Ascending aorta (tissue), 2 donors: Measurements from ENCODE around the gene ERAS. TPM values are rescaled to one million over a fixed set of nuclear protein-coding genes. Genes with fewer than 3 reads are reported as not detected.
"Not testable (repeated sequence)": the region's sequence is repeated elsewhere in the genome, so short reads cannot be mapped to it uniquely, and the experiment has no call there.

ENCODE experiments used
- DNase-seq, 2 donors: peaks; one replicate each; pipeline ENCODE4 v3.0.0-alpha.2; 2019; ENCODE audit warnings: low spot score in 2 of 2
- H3K27ac ChIP-seq, 2 donors: fragments of 200-600 bp; sonication (generic); one replicate each; pipeline ENCODE4 v1.5.1; 2016 to 2017; ENCODE audit warnings: mild to moderate bottlenecking in 1 of 2
- H3K27me3 ChIP-seq: fragments of 200-600 bp; sonication (generic); one replicate; pipeline ENCODE4 v1.5.1; 2017
- H3K36me3 ChIP-seq, 2 donors: fragments of 200-600 bp; sonication (generic); one replicate each; pipeline ENCODE4 v1.5.1; 2016
- H3K4me1 ChIP-seq, 2 donors: fragments of 200-600 bp; sonication (generic); one replicate each; pipeline ENCODE4 v1.5.1; 2016 to 2017; ENCODE audit warnings: mild to moderate bottlenecking in 1 of 2
- H3K4me3 ChIP-seq, 2 donors: fragments of 200-600 bp; sonication (generic); one replicate each; pipeline ENCODE4 v1.5.1; 2016 to 2017; ENCODE audit warnings: mild to moderate bottlenecking in 1 of 2
- H3K9me3 ChIP-seq, 2 donors: fragments of 200-600 bp; sonication (generic); one replicate each; pipeline ENCODE4 v1.5.1; 2016
- CTCF ChIP-seq, 3 experiments: fragments of 200-600 bp in 2 of 3; fragments of 450-650 bp in 1 of 3; sonication (generic) in 2 of 3; IDR thresholded peaks; one replicate each; pipeline ENCODE4 v1.5.1; 2016 to 2019; ENCODE audit warnings: antibody characterized with exemption in 3 of 3, mild to moderate bottlenecking in 1 of 3, moderate library complexity in 1 of 3
- intact Hi-C: fragments of 100-400 bp; cut with DNase I; formaldehyde crosslinking; loops from one replicate; pipeline ENCODE4 v1.15.1; 2023
- total RNA-seq: library from RNA; depleted of rRNA; stranded (reverse); fragments of >200 nt; gene quantifications from one replicate; pipeline ENCODE4 v1.1.0, GENCODE V29; 2016

Gene ERAS
- total RNA-seq, 1 donor from 2014 or later: not detected

- no peak for DNase-seq
- no peak overlapping the region for H3K4me3 ChIP-seq
- H3K4me1 ChIP-seq: no peaks in the 10 kb centered on the region
- intact Hi-C loops: no loop called here
- no peaks in the 10 kb centered on the region for H3K27me3 ChIP-seq
- TF ChIP-seq CTCF (IDR thresholded peaks at IDR 0.05): no peak
- no peaks in the 10 kb centered on the region for H3K9me3 ChIP-seq
- no peak overlapping the region for H3K27ac ChIP-seq
- H3K36me3 ChIP-seq: no peaks in the 10 kb centered on the region
These were observed 28.6 kb downstream of the ERAS start for GRCh38 chrX:48854898-48855297.

- intact Hi-C loops: no loop called here
- H3K27me3 ChIP-seq: no peaks in the 10 kb centered on the region
- no peaks in the 10 kb centered on the region for H3K36me3 ChIP-seq
- no peak for TF ChIP-seq CTCF (IDR thresholded peaks at IDR 0.05)
- no peak for DNase-seq
- H3K9me3 ChIP-seq: no peaks in the 10 kb centered on the region
- H3K4me3 ChIP-seq: no peak overlapping the region
- H3K27ac ChIP-seq: no peak overlapping the region
- no peaks in the 10 kb centered on the region for H3K4me1 ChIP-seq
These were observed 37.9 kb downstream of the ERAS start for GRCh38 chrX:48864210-48864609.

- H3K36me3 ChIP-seq, H3K27me3 ChIP-seq, DNase-seq, H3K27ac ChIP-seq, intact Hi-C loops, H3K4me1 ChIP-seq, H3K4me3 ChIP-seq, H3K9me3 ChIP-seq: not testable (repeated sequence)
These were observed 45.7 kb downstream of the ERAS start for GRCh38 chrX:48872017-48872416.

GRCh38 chrX:48876944-48877343, 50.6 kb downstream of the ERAS start:
- H3K4me1 ChIP-seq, H3K27ac ChIP-seq, DNase-seq, intact Hi-C loops, H3K36me3 ChIP-seq, H3K9me3 ChIP-seq, H3K4me3 ChIP-seq, H3K27me3 ChIP-seq: not testable (repeated sequence)

Other genes starting within 250 kb of the ERAS start
- 87.1 TPM for gene WDR13, start 229.0 kb upstream of the ERAS start, total RNA-seq
- 29.5 TPM for gene WAS, start 142.7 kb upstream of the ERAS start, total RNA-seq
- 0.21 TPM for gene SUV39H1, start 129.8 kb upstream of the ERAS start, total RNA-seq
- gene GLOD5, start 64.8 kb upstream of the ERAS start, total RNA-seq: not detected
- gene GATA1, start 39.9 kb upstream of the ERAS start, total RNA-seq: not detected
- gene HDAC6, start 24.4 kb upstream of the ERAS start, total RNA-seq: 157 TPM
- gene PCSK1N, start 9.1 kb downstream of the ERAS start, total RNA-seq: not detected
- 15.3 TPM for gene TIMM17B, start 71.3 kb downstream of the ERAS start, total RNA-seq
- gene PQBP1, start 71.4 kb downstream of the ERAS start, total RNA-seq: 14.8 TPM
- gene SLC35A2, start 85.1 kb downstream of the ERAS start, total RNA-seq: 20.2 TPM
- gene PIM2, start 92.5 kb downstream of the ERAS start, total RNA-seq: 5.6 TPM
- gene OTUD5, start 131.1 kb downstream of the ERAS start, total RNA-seq: 72.3 TPM
- 10.4 TPM for gene KCND1, start 145.3 kb downstream of the ERAS start, total RNA-seq
- 15.0 TPM for gene GRIPAP1, start 175.8 kb downstream of the ERAS start, total RNA-seq
- gene TFE3, start 216.8 kb downstream of the ERAS start, total RNA-seq: 141 TPM
- gene CCDC120, start 232.5 kb downstream of the ERAS start, total RNA-seq: 0.11 TPM
- 48.4 TPM for gene PRAF2, start 247.5 kb downstream of the ERAS start, total RNA-seq